ENCODE results near the gene CHURC1. TPM values are rescaled to one million over a fixed set of nuclear protein-coding genes. Genes with fewer than 3 reads are reported as not detected.

Gene CHURC1
- total and polyA plus RNA-seq, 2 experiments from 2014 or later = 62.4 to 134 TPM

- H3K27me3 ChIP-seq = no peaks in the 10 kb centered on the region
- H2AFZ ChIP-seq = no peak overlapping the region
- 81% methylated on average over 7 of the region's 7 CpGs for WGBS (ENCODE audit: low lambda C conversion rate, missing lambda C conversion rate)
- H3K4me2 ChIP-seq = no peak overlapping the region
- peaks cover 38% of the 10 kb centered on the region for H3K79me2 ChIP-seq
- H3K4me1 ChIP-seq (ENCODE audit: insufficient read depth) = peaks cover 6% of the 10 kb centered on the region
- H3K9me2 ChIP-seq (replicated peaks; ENCODE audit: insufficient read depth) = no peaks in the 10 kb centered on the region
- no peaks in the 10 kb centered on the region for H4K20me1 ChIP-seq (ENCODE audit: insufficient read depth, poor library complexity, severe bottlenecking)
- TF ChIP-seq CTCF (IDR thresholded peaks at IDR 0.05; ENCODE audit: poor library complexity) (no peak), EZH2 (IDR thresholded peaks at IDR 0.05; ENCODE audit: borderline replicate concordance) (no peak), EZH2phosphoT487 (IDR thresholded peaks at IDR 0.05; ENCODE audit: low read depth, severe bottlenecking, unreplicated experiment) (no peak)
- no peak overlapping the region for H3K4me3 ChIP-seq
- H3K36me3 ChIP-seq (replicated peaks; ENCODE audit: insufficient read depth, low read depth) = no peaks in the 10 kb centered on the region
- no peak overlapping the region for H3K27ac ChIP-seq
- no peak for DNase-seq (ENCODE audit: low spot score)
- no peaks in the 10 kb centered on the region for H3K9me3 ChIP-seq (ENCODE audit: low read depth)
Measured at GRCh38 chr14:64968167-64968566, 53.9 kb downstream of the CHURC1 start.

GRCh38 chr14:64968651-64969050, 54.4 kb downstream of the CHURC1 start:
- no peak overlapping the region for H3K27ac ChIP-seq
- TF ChIP-seq EZH2phosphoT487 (IDR thresholded peaks at IDR 0.05; ENCODE audit: low read depth, severe bottlenecking, unreplicated experiment) (no peak), EZH2 (IDR thresholded peaks at IDR 0.05; ENCODE audit: borderline replicate concordance) (no peak), CTCF (IDR thresholded peaks at IDR 0.05; ENCODE audit: poor library complexity) (no peak)
- no peaks in the 10 kb centered on the region for H3K36me3 ChIP-seq (replicated peaks; ENCODE audit: insufficient read depth, low read depth)
- no peaks in the 10 kb centered on the region for H3K9me3 ChIP-seq (ENCODE audit: low read depth)
- no peaks in the 10 kb centered on the region for H4K20me1 ChIP-seq (ENCODE audit: insufficient read depth, poor library complexity, severe bottlenecking)
- no peak overlapping the region for H3K4me2 ChIP-seq
- peaks cover 37% of the 10 kb centered on the region for H3K79me2 ChIP-seq
- 71% methylated on average over 6 of the region's 6 CpGs for WGBS (ENCODE audit: low lambda C conversion rate, missing lambda C conversion rate)
- DNase-seq (ENCODE audit: low spot score) = no peak
- no peak overlapping the region for H3K4me3 ChIP-seq
- H2AFZ ChIP-seq = no peak overlapping the region
- H3K4me1 ChIP-seq (ENCODE audit: insufficient read depth) = peaks cover 6% of the 10 kb centered on the region
- H3K9me2 ChIP-seq (replicated peaks; ENCODE audit: insufficient read depth) = no peaks in the 10 kb centered on the region
- H3K27me3 ChIP-seq = no peaks in the 10 kb centered on the region

- Histone ChIP-seq H3K36me3 (replicated peaks; ENCODE audit: insufficient read depth, low read depth) (no peaks in the 10 kb centered on the region), H4K20me1 (ENCODE audit: insufficient read depth, poor library complexity, severe bottlenecking) (no peaks in the 10 kb centered on the region), H3K27ac (no peak overlapping the region), H2AFZ (no peak overlapping the region), H3K4me3 (no peak overlapping the region), H3K9me3 (ENCODE audit: low read depth) (no peaks in the 10 kb centered on the region), H3K27me3 (no peaks in the 10 kb centered on the region), H3K4me1 (ENCODE audit: insufficient read depth) (peaks cover 6% of the 10 kb centered on the region), H3K9me2 (replicated peaks; ENCODE audit: insufficient read depth) (no peaks in the 10 kb centered on the region), H3K79me2 (peaks cover 33% of the 10 kb centered on the region), H3K4me2 (peak overlapping the region; percentile 98)
- TF ChIP-seq EZH2phosphoT487 (IDR thresholded peaks at IDR 0.05; ENCODE audit: low read depth, severe bottlenecking, unreplicated experiment) (no peak), EZH2 (IDR thresholded peaks at IDR 0.05; ENCODE audit: borderline replicate concordance) (no peak), CTCF (IDR thresholded peaks at IDR 0.05; ENCODE audit: poor library complexity) (no peak)
- DNase-seq (ENCODE audit: low spot score) = no peak
- WGBS (ENCODE audit: low lambda C conversion rate, missing lambda C conversion rate) = 91% methylated on average over 3 of the region's 3 CpGs
Measured at GRCh38 chr14:64970041-64970440, 55.8 kb downstream of the CHURC1 start.
